Measurements from ENCODE around the gene CSPG4. TPM values are rescaled to one million over a fixed set of nuclear protein-coding genes. Genes with fewer than 3 reads are reported as not detected.
"Not testable (repeated sequence)": the region's sequence is repeated elsewhere in the genome, so short reads cannot be mapped to it uniquely, and the experiment has no call there.

Gene CSPG4
- total RNA-seq, 6 experiments from 2014 or later = 81.2 to 111 (median 95.7) TPM

DNA sequence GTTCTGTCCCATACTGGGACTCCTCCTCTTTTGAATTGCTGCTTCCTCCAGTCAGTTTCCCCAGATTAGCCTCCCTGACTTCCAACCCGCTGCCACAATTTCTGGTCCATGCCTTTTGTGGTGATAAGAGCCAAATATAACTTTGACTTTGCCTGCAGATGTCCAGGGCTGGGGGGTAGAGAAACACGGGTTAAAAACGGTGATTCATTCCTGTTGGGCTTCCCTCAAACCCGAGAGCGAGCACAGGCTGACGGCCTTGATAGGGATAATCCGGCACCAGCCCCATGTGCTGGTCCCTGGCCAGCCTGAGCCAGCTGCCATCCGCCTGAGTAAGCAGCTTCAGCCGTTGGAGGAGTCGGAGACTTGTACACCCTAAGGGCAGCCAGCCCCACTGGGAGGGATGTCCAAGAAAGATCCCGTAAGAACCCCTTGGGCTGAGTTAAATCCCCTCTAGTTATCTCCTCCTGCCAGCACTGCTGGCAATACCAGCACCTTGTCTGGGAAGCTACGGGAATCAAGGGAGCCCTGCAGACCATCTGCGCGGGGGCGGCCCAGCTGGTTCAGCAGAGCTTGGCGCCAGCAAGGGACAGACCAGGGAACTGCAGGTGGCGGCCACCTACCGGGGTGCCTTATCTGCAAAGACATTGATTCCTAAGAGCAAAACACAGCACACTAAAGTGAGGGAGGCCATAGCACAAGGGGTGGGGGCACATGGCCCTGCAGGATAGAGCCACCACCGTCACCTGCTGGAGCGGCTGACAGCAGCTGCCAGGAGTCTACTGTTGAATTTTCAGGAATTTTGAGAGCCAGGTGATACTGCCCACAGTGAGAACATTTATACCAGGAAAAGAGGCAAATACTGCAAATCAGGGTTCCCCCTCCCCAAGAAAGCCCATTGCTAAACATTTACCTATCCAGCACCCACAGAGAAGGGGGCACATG is 18.1 kb downstream of the CSPG4 start:
- H3K4me3 Mint-ChIP-seq = peak overlapping the region; percentile 72
- TF ChIP-seq, protein P1, sequence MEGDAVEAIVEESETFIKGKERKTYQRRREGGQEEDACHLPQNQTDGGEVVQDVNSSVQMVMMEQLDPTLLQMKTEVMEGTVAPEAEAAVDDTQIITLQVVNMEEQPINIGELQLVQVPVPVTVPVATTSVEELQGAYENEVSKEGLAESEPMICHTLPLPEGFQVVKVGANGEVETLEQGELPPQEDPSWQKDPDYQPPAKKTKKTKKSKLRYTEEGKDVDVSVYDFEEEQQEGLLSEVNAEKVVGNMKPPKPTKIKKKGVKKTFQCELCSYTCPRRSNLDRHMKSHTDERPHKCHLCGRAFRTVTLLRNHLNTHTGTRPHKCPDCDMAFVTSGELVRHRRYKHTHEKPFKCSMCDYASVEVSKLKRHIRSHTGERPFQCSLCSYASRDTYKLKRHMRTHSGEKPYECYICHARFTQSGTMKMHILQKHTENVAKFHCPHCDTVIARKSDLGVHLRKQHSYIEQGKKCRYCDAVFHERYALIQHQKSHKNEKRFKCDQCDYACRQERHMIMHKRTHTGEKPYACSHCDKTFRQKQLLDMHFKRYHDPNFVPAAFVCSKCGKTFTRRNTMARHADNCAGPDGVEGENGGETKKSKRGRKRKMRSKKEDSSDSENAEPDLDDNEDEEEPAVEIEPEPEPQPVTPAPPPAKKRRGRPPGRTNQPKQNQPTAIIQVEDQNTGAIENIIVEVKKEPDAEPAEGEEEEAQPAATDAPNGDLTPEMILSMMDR (IDR thresholded peaks at IDR 0.05) = peak; percentile 79
- peak; percentile 99 for DNase-seq
- H3K27ac Mint-ChIP-seq = peak overlapping the region; percentile 92
- H3K4me1 Mint-ChIP-seq (ENCODE audit: low read depth) = peaks cover 66% of the 10 kb centered on the region
- H3K9me3 Mint-ChIP-seq = no peaks in the 10 kb centered on the region
- H3K36me3 Mint-ChIP-seq (ENCODE audit: low read depth) = peaks cover 24% of the 10 kb centered on the region
- peaks cover 4% of the 10 kb centered on the region for H3K27me3 Mint-ChIP-seq (ENCODE audit: insufficient read depth)

DNA sequence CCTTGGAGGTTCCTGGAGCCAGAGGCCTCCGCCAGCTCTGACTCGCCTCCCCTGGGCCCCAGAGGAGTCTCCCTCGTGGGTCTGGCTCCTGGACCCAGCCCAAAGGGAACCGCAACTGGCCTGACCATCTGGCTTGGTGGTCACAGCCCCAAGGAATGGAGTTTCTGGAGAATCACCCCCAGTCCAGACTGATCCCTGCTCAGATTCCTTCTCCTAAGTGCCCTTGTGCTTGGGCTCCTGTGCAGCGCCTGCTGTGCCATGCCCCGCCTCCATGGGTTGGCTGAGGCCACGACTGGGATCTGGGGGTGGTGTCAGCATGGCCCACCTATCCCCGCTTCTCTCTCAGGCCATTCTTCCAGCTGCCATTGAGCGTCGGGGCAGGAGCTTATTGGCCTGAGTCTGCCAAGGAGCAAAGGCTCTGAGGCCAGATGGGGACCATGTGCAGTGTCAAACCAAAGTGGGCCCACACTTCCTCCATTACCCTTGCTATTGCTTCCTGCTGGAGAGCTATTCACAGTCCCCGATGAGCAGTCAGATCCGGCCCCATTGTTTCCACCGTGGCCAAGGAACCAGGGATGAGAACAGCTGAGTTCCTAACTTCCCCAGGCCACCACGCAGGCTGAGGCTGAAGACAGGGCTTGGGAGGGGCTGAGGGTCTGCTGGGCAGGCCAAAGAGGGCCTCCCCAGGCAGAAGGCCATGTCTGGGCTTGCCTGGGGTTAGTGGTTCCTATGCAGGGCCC is 19.0 kb downstream of the CSPG4 start:
- TF ChIP-seq, protein P1 (IDR thresholded peaks at IDR 0.05) = no peak
- no peaks in the 10 kb centered on the region for H3K9me3 Mint-ChIP-seq
- H3K27ac Mint-ChIP-seq = peak overlapping the region; percentile 92
- DNase-seq = peak; percentile 42
- peak overlapping the region; percentile 50 for H3K4me3 Mint-ChIP-seq
- peaks cover 59% of the 10 kb centered on the region for H3K4me1 Mint-ChIP-seq (ENCODE audit: low read depth)
- peaks cover 24% of the 10 kb centered on the region for H3K36me3 Mint-ChIP-seq (ENCODE audit: low read depth)
- peaks cover 4% of the 10 kb centered on the region for H3K27me3 Mint-ChIP-seq (ENCODE audit: insufficient read depth)

DNA sequence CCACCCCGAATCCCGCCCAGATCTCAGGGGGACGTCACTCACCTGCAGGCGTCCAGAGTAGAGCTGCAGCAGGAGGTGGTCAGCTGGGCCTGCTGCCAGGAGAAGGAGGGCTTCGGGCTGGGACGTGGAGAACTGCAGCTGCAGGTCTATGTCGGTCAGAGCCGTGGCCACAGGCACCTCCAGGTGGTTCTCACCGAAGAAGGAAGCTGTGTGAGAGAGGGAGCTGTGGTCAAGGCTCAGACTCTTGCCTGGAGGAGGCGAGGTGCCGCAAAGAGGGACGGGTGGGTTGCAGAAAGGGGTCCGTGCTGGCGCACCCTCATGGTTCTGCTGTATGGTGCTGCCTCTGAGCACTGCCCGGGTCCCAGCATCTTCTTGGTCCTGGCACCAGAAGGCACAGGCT is 19.6 kb downstream of the CSPG4 start:
- H3K27me3 Mint-ChIP-seq (ENCODE audit: insufficient read depth); H3K9me3 Mint-ChIP-seq; DNase-seq: not testable (repeated sequence)
- Mint-ChIP-seq H3K4me1 (ENCODE audit: low read depth) (peaks cover 58% of the 10 kb centered on the region), H3K27ac (peak overlapping the region; percentile 92), H3K36me3 (ENCODE audit: low read depth) (peaks cover 27% of the 10 kb centered on the region), H3K4me3 (peak overlapping the region; percentile 50)

DNA sequence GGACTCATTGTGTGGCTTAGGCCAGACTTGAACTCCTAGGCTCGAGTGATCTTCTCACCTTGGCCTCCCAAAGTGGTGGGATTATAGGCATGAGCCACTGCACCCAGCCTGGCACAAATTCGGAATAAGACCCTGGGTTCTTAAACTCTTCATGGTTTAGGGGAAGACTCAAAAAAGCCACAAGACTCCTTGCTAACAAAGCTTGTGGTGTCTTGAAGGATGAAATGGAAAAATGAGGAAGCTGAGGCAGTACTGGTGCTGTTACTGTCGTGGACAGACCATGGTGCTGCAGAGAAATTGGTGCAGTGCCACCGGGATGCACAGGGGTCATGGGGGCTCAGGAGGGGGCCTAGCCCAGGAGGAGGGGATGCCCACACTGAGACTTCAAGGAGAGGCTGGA is 20.3 kb downstream of the CSPG4 start:
- Mint-ChIP-seq H3K4me1 (ENCODE audit: low read depth) (peaks cover 51% of the 10 kb centered on the region), H3K27ac (peak overlapping the region; percentile 73)

GRCh38 chr15:75689429-75689828 is 23.2 kb downstream of the CSPG4 start:
- not testable (repeated sequence) for H3K4me3 Mint-ChIP-seq

More for the DNA sequence above, 20.3 kb downstream of the CSPG4 start:
- not testable (repeated sequence) for DNase-seq; H3K27me3 Mint-ChIP-seq (ENCODE audit: insufficient read depth); H3K9me3 Mint-ChIP-seq
- Mint-ChIP-seq H3K36me3 (ENCODE audit: low read depth) (peaks cover 30% of the 10 kb centered on the region), H3K4me3 (peak overlapping the region; percentile 7)

GRCh38 chr15:75688831-75689230 is 23.8 kb downstream of the CSPG4 start:
- Mint-ChIP-seq H3K4me1 (ENCODE audit: low read depth) (peaks cover 18% of the 10 kb centered on the region), H3K36me3 (ENCODE audit: low read depth) (peaks cover 19% of the 10 kb centered on the region), H3K27ac (no peak overlapping the region), H3K4me3 (no peak overlapping the region), H3K9me3 (no peaks in the 10 kb centered on the region), H3K27me3 (ENCODE audit: insufficient read depth) (peaks cover 5% of the 10 kb centered on the region)
- no peak for DNase-seq
- TF ChIP-seq, protein P1 (IDR thresholded peaks at IDR 0.05) = no peak

More at GRCh38 chr15:75689429-75689828, 23.2 kb downstream of the CSPG4 start:
- DNase-seq; H3K27me3 Mint-ChIP-seq (ENCODE audit: insufficient read depth); H3K27ac Mint-ChIP-seq; H3K9me3 Mint-ChIP-seq: not testable (repeated sequence)
- Mint-ChIP-seq H3K36me3 (ENCODE audit: low read depth) (peaks cover 19% of the 10 kb centered on the region), H3K4me1 (ENCODE audit: low read depth) (peaks cover 24% of the 10 kb centered on the region)

DNA sequence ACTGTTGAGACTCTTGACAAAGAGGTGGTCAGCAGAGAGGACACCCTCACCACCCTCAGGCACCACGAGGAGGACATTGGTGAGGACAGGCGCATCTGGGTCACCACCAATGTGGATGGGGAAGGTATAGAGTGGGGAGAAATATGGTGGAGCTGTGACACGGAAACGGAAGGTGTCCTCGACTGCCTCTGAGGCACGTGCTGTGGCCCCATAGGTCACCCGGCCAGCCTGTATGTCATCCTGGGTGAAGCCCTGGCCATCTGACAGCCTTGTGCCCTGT is 24.4 kb downstream of the CSPG4 start:
- Mint-ChIP-seq H3K9me3 (no peaks in the 10 kb centered on the region), H3K27ac (no peak overlapping the region), H3K36me3 (ENCODE audit: low read depth) (peaks cover 19% of the 10 kb centered on the region), H3K27me3 (ENCODE audit: insufficient read depth) (peaks cover 5% of the 10 kb centered on the region), H3K4me3 (no peak overlapping the region), H3K4me1 (ENCODE audit: low read depth) (peaks cover 12% of the 10 kb centered on the region)
- TF ChIP-seq, protein P1 (IDR thresholded peaks at IDR 0.05) = no peak
- no peak for DNase-seq
